Uterus (tissue), 4 donors: ENCODE results near the gene UROC1. TPM values are rescaled to one million over a fixed set of nuclear protein-coding genes. Genes with fewer than 3 reads are reported as not detected.

Source experiments
- DNase-seq, 2 donors: peaks; one replicate each; pipeline ENCODE4 v3.0.0-alpha.2; 2019 to 2020
- H3K27ac ChIP-seq, 2 donors: fragments of 200-600 bp; sonication (generic); 1 replicate in 1 of 2; 2 replicates in 1 of 2; pipeline ENCODE4 v1.5.1; 2016 to 2018
- H3K27me3 ChIP-seq, 2 donors: fragments of 200-600 bp; sonication (generic); one replicate each; pipeline ENCODE4 v1.5.1; 2018 to 2019; ENCODE audit warnings: control low read depth in 1 of 2
- H3K36me3 ChIP-seq, 2 donors: fragments of 200-600 bp; sonication (generic); one replicate each; pipeline ENCODE4 v1.5.1; 2019; ENCODE audit warnings: control low read depth in 1 of 2
- H3K4me1 ChIP-seq, 2 donors: fragments of 200-600 bp; sonication (generic); one replicate each; pipeline ENCODE4 v1.5.1; 2018 to 2019; ENCODE audit warnings: control low read depth in 1 of 2
- H3K4me3 ChIP-seq, 2 donors: fragments of 200-600 bp; sonication (generic); 1 replicate in 1 of 2; 2 replicates in 1 of 2; pipeline ENCODE4 v1.5.1; 2018 to 2019; ENCODE audit warnings: mild to moderate bottlenecking in 1 of 2
- H3K9me3 ChIP-seq, 2 donors: fragments of 200-600 bp; sonication (generic); one replicate each; pipeline ENCODE4 v1.5.1; 2019; ENCODE audit warnings: control low read depth in 1 of 2
- CTCF ChIP-seq, 4 experiments: fragments of 200-600 bp in 2 of 4; fragments of 450-650 bp in 2 of 4; sonication (generic) in 2 of 4; IDR thresholded peaks; one replicate each; pipeline ENCODE4 v1.5.1; 2016 to 2019; ENCODE audit warnings: antibody characterized with exemption in 4 of 4, mild to moderate bottlenecking in 2 of 4, moderate library complexity in 1 of 4
- POLR2A ChIP-seq, 2 donors: fragments of 450-650 bp; IDR thresholded peaks; one replicate each; pipeline ENCODE4 v1.6.1; 2016; ENCODE audit warnings: antibody characterized with exemption in 2 of 2, mild to moderate bottlenecking in 1 of 2, moderate library complexity in 1 of 2
- intact Hi-C: fragments of 100-400 bp; cut with DNase I; formaldehyde crosslinking; loops from one replicate; pipeline ENCODE4 v1.15.1; 2023; ENCODE audit warnings: low total_unique reads
- total RNA-seq, 4 donors: library from RNA; depleted of rRNA in 3 of 4; stranded (reverse); fragments of >200 nt in 3 of 4; gene quantifications; one replicate each; pipeline versions ENCODE4 v1.1.0 to v1.2.4, GENCODE V29; 2014 to 2023
- donor health status: DM: yes; HTN: yes; CAD: no.

UROC1 gene
- total RNA-seq, 4 donors from 2014 or later, result 0.07 TPM; not detected in 3

DNA sequence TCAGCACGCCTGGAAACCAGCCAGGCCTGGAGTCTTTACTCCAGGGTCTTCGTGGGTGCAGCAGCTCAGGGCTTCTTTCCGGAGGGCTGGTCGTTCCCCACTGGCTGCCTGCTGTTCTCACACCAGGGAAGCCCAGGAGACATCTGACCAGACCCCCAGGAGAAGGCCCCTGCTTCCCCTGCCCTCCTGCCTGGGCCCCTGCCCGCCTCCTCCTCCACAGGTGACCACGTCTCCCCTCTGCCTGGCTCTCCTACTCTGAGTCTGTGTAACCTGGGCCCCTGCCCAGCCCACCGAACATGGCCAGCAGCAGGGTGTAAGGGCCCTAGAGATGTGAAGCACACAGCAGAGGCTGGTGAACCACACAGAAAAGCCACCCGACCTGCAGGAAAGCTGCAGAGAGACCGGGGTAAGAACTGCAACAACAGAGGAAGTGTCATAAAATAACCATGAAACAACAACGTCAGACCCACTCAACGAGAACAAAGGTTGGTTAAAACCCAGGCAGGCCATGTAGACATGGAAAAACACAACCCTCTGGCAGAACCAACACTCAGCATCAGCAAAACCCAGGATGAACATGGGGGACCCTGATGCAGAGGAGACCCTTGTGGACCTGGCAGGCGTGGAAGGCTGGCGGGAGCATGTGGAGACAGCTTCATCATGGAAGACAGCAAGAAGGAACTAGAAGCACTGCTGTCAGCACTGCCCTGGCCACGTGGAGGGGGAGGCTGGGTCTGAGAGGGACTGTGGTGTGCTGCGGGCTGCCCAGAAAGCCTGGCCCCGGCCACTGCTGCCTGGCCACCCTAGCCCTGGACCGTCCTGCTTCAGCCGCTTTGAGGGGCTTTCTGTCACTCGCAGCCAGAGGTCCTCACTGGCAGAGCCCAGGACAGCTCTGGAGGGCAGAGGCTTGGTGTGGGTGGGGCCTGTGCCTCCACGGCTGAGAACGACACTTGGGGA, 20.4 kb downstream of the UROC1 start:
- TF ChIP-seq CTCF (IDR thresholded peaks at IDR 0.05) (no peak), POLR2A (IDR thresholded peaks at IDR 0.05) (no peak)
- Histone ChIP-seq H3K36me3 (no peaks in the 10 kb centered on the region), H3K27ac (no peak overlapping the region), H3K4me3 (no peak overlapping the region), H3K27me3 (no peaks in the 10 kb centered on the region), H3K4me1 (no peaks in the 10 kb centered on the region), H3K9me3 (no peaks in the 10 kb centered on the region)
- no peak for DNase-seq
- intact Hi-C loops, result no loop called here

DNA sequence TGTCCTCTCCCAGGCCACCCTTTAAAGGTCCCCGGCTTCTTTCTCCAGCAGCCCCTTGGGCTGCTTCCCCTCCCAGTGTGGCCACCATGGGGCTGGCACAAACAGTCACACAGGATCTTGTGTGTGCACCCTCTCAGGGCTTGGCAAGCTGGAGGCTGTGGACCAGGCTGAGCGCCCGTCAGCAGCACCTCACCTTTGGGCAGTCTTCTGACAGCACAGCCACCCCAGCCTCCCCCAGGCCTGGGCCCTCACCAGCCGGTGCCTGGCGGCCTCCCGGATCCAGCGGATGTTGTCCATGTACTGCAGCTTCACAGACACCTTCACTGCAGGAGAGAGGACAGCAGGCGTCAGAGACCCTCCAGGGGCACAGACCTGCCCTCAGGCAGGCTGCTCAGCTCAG, 21.8 kb downstream of the UROC1 start:
- Histone ChIP-seq H3K36me3 (no peaks in the 10 kb centered on the region), H3K4me3 (no peak overlapping the region), H3K4me1 (no peaks in the 10 kb centered on the region), H3K27ac (no peak overlapping the region), H3K27me3 (no peaks in the 10 kb centered on the region), H3K9me3 (no peaks in the 10 kb centered on the region)
- intact Hi-C loops, result no loop called here
- DNase-seq, result no peak
- no peak for TF ChIP-seq CTCF (IDR thresholded peaks at IDR 0.05)
- no peak for TF ChIP-seq POLR2A (IDR thresholded peaks at IDR 0.05)

DNA sequence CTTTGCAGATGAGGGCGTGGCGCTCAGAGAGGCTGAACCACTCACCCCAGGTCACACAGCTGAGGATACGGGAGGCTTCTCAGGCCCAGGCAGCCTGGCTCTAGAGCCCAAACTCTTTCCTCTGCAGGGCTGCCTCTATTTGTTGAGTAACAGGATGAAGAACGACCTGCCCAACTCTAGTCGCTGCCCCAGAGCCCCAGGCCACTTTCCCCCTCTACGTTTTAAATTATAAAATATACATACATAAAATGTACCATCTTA, 22.7 kb downstream of the UROC1 start:
- Histone ChIP-seq H3K27ac (no peak overlapping the region), H3K4me1 (no peaks in the 10 kb centered on the region), H3K36me3 (no peaks in the 10 kb centered on the region), H3K4me3 (no peak overlapping the region), H3K27me3 (no peaks in the 10 kb centered on the region), H3K9me3 (no peaks in the 10 kb centered on the region)
- no peak for DNase-seq
- TF ChIP-seq CTCF (IDR thresholded peaks at IDR 0.05) (no peak), POLR2A (IDR thresholded peaks at IDR 0.05) (no peak)
- intact Hi-C loops, result no loop called here

DNA sequence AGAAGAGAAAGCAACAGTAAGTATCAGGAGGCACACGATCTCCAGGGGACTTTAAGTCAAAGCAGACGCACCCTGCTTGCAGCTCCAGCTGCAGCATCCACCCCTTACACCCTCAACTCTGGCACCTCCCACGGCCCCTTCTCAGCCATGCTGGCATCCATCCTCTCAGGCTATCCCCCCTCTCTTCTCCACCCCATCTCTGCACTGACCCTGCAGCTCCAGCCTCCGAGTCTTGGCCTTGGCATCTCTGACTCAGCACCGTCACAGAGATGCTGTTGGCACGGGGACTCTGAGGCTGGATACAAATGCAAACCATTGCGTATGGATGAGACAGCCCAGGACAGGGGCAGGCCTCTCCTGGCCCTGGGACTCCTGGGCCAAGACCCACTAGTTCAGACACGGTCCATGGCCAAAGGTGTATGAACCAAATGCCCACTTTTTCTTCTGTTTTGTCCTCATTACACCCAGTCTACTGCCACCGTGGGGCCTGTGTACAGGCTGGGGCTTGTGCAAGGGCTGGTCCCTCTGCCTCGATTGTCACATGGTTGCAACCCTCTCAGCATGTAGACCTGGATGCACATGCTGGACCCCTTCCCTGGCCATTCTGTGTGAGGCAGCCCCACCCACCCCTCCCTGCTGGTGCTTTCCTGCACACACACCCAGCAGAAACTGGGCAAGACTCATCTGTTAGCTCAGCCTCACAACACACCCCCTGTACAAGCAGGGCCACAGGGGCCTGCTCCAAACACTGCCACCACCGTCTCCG, 23.2 kb downstream of the UROC1 start:
- Histone ChIP-seq H3K4me1 (no peaks in the 10 kb centered on the region), H3K27me3 (no peaks in the 10 kb centered on the region), H3K27ac (no peak overlapping the region), H3K4me3 (no peak overlapping the region), H3K36me3 (no peaks in the 10 kb centered on the region), H3K9me3 (no peaks in the 10 kb centered on the region)
- no peak for TF ChIP-seq CTCF (IDR thresholded peaks at IDR 0.05)
- no peak for TF ChIP-seq POLR2A (IDR thresholded peaks at IDR 0.05)
- intact Hi-C loops, result no loop called here
- no peak for DNase-seq

GRCh38 chr3:126493739-126494138, 23.8 kb downstream of the UROC1 start:
- TF ChIP-seq POLR2A (IDR thresholded peaks at IDR 0.05), result no peak
- TF ChIP-seq CTCF (IDR thresholded peaks at IDR 0.05), result no peak
- H3K4me1 ChIP-seq, result no peaks in the 10 kb centered on the region
- H3K36me3 ChIP-seq, result no peaks in the 10 kb centered on the region
- no peak overlapping the region for H3K27ac ChIP-seq
- DNase-seq, result no peak
- H3K27me3 ChIP-seq, result no peaks in the 10 kb centered on the region
- no peaks in the 10 kb centered on the region for H3K9me3 ChIP-seq
- no peak overlapping the region for H3K4me3 ChIP-seq
- intact Hi-C loops, result no loop called here
